Keratinocyte (primary cell): ENCODE data around the gene SLC8A1. TPM values are rescaled to one million over a fixed set of nuclear protein-coding genes. Genes with fewer than 3 reads are reported as not detected.

Source experiments
- DNase-seq: peaks from one replicate; pipeline ENCODE4 v3.0.0-alpha.2; 2011; ENCODE audit warnings: low read depth, missing footprints, low spot score
- FAIRE-seq: peaks from 2 replicates; lab custom pipeline; 2011; peaks lifted over from hg19 to GRCh38; lab: Jason Lieb, UNC
- H2AFZ ChIP-seq: 2 replicates; pipeline ENCODE4 v1.6.0; 2012; ENCODE audit warnings: low read length, control low read depth, inconsistent platforms; ENCODE audit not compliant: control insufficient read depth
- H3K27ac ChIP-seq: 2 replicates; pipeline ENCODE4 v1.5.1; 2011; ENCODE audit warnings: low read length; ENCODE audit not compliant: control insufficient read depth, insufficient read depth
- H3K27me3 ChIP-seq: 3 replicates; pipeline ENCODE4 v1.6.0; 2011; ENCODE audit warnings: low read length; ENCODE audit not compliant: control insufficient read depth, insufficient read depth; ENCODE audit errors: extremely low read depth
- H3K36me3 ChIP-seq, 2 experiments: 2 replicates in 1 of 2; 3 replicates in 1 of 2; pipeline ENCODE4 v1.5.1; 2011; ENCODE audit warnings: low read length in 2 of 2, mild to moderate bottlenecking in 1 of 2; ENCODE audit not compliant: control insufficient read depth in 2 of 2, insufficient read depth in 2 of 2; ENCODE audit errors: extremely low read depth in 1 of 2
- H3K4me1 ChIP-seq: 3 replicates; pipeline ENCODE4 v1.5.1; 2011; ENCODE audit warnings: low read length; ENCODE audit not compliant: control insufficient read depth, insufficient read depth; ENCODE audit errors: extremely low read depth
- H3K4me2 ChIP-seq: 3 replicates; pipeline ENCODE4 v1.6.0; 2011; ENCODE audit warnings: low read depth, low read length; ENCODE audit not compliant: control insufficient read depth, insufficient read depth; ENCODE audit errors: extremely low read depth
- H3K4me3 ChIP-seq, 3 experiments: fragments of 200-600 bp in 1 of 3; sonication (generic) in 1 of 3; 2 replicates in 2 of 3; 3 replicates in 1 of 3; pipeline ENCODE4 v1.5.1; 2011 to 2016; ENCODE audit warnings: low read length in 3 of 3, mild to moderate bottlenecking in 3 of 3, control low read depth in 2 of 3, inconsistent platforms in 1 of 3, low read depth in 1 of 3, mixed read lengths in 1 of 3, mixed run types in 1 of 3, moderate library complexity in 1 of 3; ENCODE audit not compliant: control insufficient read depth in 2 of 3, insufficient read depth in 2 of 3; ENCODE audit errors: extremely low read depth in 1 of 3
- H3K79me2 ChIP-seq: 2 replicates; pipeline ENCODE4 v1.6.0; 2012; ENCODE audit warnings: low read length; ENCODE audit not compliant: control insufficient read depth, insufficient read depth
- H3K9ac ChIP-seq: 3 replicates; pipeline ENCODE4 v1.6.0; 2011; ENCODE audit warnings: low read length; ENCODE audit not compliant: control insufficient read depth, insufficient read depth; ENCODE audit errors: extremely low read depth
- H3K9me1 ChIP-seq: 3 replicates; pipeline ENCODE4 v1.6.0; 2011; ENCODE audit warnings: low read length; ENCODE audit not compliant: control insufficient read depth, insufficient read depth; ENCODE audit errors: extremely low read depth
- H3K9me3 ChIP-seq: 2 replicates; pipeline ENCODE4 v1.5.1; 2012; ENCODE audit warnings: low read depth, low read length; ENCODE audit not compliant: control insufficient read depth
- H4K20me1 ChIP-seq: 3 replicates; pipeline ENCODE4 v1.6.0; 2011; ENCODE audit warnings: low read length; ENCODE audit not compliant: control insufficient read depth, insufficient read depth; ENCODE audit errors: extremely low read depth
- EZH2 ChIP-seq: IDR thresholded peaks from one replicate; pipeline ENCODE4 v1.6.1; 2012; ENCODE audit warnings: inconsistent platforms, mild to moderate bottlenecking, low read length, moderate library complexity
- dilution Hi-C: fragments of 300-500 bp; cut with MboI; formaldehyde crosslinking; loops from one replicate; pipeline ENCODE4 v1.7.0; 2020; ENCODE audit warnings: low sequenced_read_pairs; ENCODE audit not compliant: extremely low pct_ligation_motif_present
- polyA plus RNA-seq, 5 experiments: library from polyadenylated mRNA; depleted of rRNA in 3 of 5; stranded (reverse) in 3 of 5; stranded (forward) in 1 of 5; unstranded in 1 of 5; fragments of >200 nt; gene quantifications; 1 replicate in 1 of 5; 2 replicates in 3 of 5; 3 replicates in 1 of 5; pipeline versions ENCODE4 v1.2.1 to v1.2.3, GENCODE V29; 2011 to 2012; ENCODE audit warnings: missing spikeins in 2 of 5, low read depth in 1 of 5, low replicate concordance in 1 of 5
- TF ChIP-seq, protein P1 (sequence below), 3 experiments: IDR thresholded peaks in 1 of 3; conservative IDR thresholded peaks in 1 of 3; optimal IDR thresholded peaks in 1 of 3; 2 replicates in 2 of 3; 3 replicates in 1 of 3; pipeline versions ENCODE3 to v1.5.1; 2011; ENCODE audit warnings: low read length in 3 of 3, mild to moderate bottlenecking in 3 of 3, moderate library complexity in 2 of 3, control low read depth in 1 of 3, inconsistent platforms in 1 of 3; ENCODE audit not compliant: insufficient read depth in 2 of 3; ENCODE audit errors: extremely low read depth in 1 of 3

SLC8A1 gene
- polyA plus RNA-seq, 1 donor (not counting 4 experiments of a cell fraction or from before 2014, with no cell fraction given) = 2.7 TPM

DNA sequence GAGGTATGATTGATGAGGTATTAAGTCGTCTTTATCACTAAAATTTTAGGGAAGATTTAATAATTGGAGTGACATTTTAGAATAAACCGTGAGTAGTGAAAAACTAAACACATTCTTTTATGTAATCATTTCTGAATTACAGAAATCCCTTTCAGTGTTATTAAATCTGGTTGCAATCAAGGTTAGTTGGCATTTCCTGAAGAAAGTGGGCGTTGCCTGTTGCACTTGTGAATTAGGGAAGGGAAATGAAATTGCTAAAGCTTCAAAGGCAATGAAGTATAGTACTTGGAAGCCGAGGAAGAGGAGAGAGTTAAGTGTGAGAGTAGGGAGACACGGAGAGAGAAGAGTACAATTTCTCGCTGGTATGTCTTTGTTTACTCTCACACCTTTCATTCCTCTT lies 274.5 kb downstream of the SLC8A1 start:
- TF ChIP-seq, protein P1, sequence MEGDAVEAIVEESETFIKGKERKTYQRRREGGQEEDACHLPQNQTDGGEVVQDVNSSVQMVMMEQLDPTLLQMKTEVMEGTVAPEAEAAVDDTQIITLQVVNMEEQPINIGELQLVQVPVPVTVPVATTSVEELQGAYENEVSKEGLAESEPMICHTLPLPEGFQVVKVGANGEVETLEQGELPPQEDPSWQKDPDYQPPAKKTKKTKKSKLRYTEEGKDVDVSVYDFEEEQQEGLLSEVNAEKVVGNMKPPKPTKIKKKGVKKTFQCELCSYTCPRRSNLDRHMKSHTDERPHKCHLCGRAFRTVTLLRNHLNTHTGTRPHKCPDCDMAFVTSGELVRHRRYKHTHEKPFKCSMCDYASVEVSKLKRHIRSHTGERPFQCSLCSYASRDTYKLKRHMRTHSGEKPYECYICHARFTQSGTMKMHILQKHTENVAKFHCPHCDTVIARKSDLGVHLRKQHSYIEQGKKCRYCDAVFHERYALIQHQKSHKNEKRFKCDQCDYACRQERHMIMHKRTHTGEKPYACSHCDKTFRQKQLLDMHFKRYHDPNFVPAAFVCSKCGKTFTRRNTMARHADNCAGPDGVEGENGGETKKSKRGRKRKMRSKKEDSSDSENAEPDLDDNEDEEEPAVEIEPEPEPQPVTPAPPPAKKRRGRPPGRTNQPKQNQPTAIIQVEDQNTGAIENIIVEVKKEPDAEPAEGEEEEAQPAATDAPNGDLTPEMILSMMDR (optimal IDR thresholded peaks at IDR 0.05 in 1 of 3, IDR thresholded peaks at IDR 0.05 in 1 of 3, conservative IDR thresholded peaks at IDR 0.05 in 1 of 3; ENCODE audit: extremely low read depth in 1 of 3, insufficient read depth in 2 of 3, low read length in 3 of 3) = no peak
- TF ChIP-seq EZH2 = no peak

DNA sequence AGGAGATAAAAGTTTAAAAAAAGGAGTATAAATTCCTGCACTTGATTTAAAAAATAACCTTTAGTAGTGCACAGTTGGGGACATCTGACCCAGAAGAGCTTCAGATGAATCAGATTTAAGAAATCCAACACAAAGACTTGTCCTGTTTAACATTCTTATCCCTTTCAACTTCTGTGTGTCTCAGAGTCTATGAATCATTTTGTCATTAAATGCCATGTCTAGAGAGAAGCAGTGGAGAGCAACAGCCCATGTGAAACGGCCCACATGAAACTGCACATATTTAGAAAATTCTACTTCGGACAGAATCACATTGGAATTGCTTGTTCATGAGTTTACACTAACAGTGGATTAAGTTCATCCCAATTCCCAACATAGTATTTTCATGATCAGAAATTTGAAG lies 278.6 kb downstream of the SLC8A1 start:
- H4K20me1 ChIP-seq = no peaks in the 10 kb centered on the region
- no peak overlapping the region for H3K4me3 ChIP-seq
- DNase-seq (no peak), FAIRE-seq (no peak)
- no peak overlapping the region for H3K4me2 ChIP-seq
- no peak overlapping the region for H2AFZ ChIP-seq
- no peak overlapping the region for H3K9ac ChIP-seq
- H3K27ac ChIP-seq = no peak overlapping the region
- H3K36me3 ChIP-seq = no peaks in the 10 kb centered on the region
- dilution Hi-C loops = no loop called here
- no peaks in the 10 kb centered on the region for H3K79me2 ChIP-seq
- no peaks in the 10 kb centered on the region for H3K9me3 ChIP-seq
- no peaks in the 10 kb centered on the region for H3K27me3 ChIP-seq
- H3K4me1 ChIP-seq = no peaks in the 10 kb centered on the region
- H3K9me1 ChIP-seq = no peaks in the 10 kb centered on the region
- TF ChIP-seq EZH2 = no peak
- TF ChIP-seq, protein P1 (optimal IDR thresholded peaks at IDR 0.05 in 1 of 3, IDR thresholded peaks at IDR 0.05 in 1 of 3, conservative IDR thresholded peaks at IDR 0.05 in 1 of 3; ENCODE audit: extremely low read depth in 1 of 3, insufficient read depth in 2 of 3, low read length in 3 of 3) = no peak

More for the DNA sequence above, 274.5 kb downstream of the SLC8A1 start:
- FAIRE-seq = no peak
- Histone ChIP-seq H3K27ac (no peak overlapping the region), H3K4me1 (no peaks in the 10 kb centered on the region), H4K20me1 (no peaks in the 10 kb centered on the region), H3K9me3 (no peaks in the 10 kb centered on the region), H3K79me2 (no peaks in the 10 kb centered on the region), H3K9ac (no peak overlapping the region), H3K36me3 (no peaks in the 10 kb centered on the region), H3K4me2 (no peak overlapping the region), H3K27me3 (no peaks in the 10 kb centered on the region), H3K9me1 (no peaks in the 10 kb centered on the region), H3K4me3 (no peak overlapping the region), H2AFZ (no peak overlapping the region)
- dilution Hi-C loops = no loop called here
- no peak for DNase-seq
